AG09319 (cell line): ENCODE data around the gene BBS9.

Source experiments
- DNase-seq: peaks from one replicate; pipeline ENCODE4 v3.0.0-alpha.2; 2010; ENCODE audit warnings: low read depth; ENCODE audit errors: extremely low read depth
- CTCF ChIP-seq: IDR thresholded peaks from 2 replicates; pipeline ENCODE4 v1.5.1; 2011; ENCODE audit warnings: low read depth, mild to moderate bottlenecking, inconsistent platforms, low read length, moderate library complexity

Gene BBS9

DNA sequence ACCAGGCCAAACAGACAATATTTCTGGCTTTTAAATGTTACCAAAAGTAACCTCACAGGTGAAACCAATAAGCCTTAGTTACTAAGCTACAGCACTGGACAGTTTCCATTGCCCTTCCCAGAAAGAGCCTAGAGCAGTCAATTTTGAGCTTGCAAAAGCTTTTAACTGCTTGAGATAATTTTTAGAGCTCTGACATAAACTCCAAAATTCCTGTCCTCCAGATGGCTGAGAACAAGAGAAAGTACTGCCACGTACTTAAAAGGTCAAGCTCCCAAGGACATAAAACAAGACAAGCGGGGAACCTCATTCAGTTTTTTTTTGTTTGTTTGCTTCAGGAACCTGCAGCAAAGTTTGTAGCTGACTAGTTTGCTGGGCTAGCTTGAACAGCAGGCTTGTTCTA is 54.1 kb downstream of the BBS9 start:
- DNase-seq, result no peak
- no peak for TF ChIP-seq CTCF

DNA sequence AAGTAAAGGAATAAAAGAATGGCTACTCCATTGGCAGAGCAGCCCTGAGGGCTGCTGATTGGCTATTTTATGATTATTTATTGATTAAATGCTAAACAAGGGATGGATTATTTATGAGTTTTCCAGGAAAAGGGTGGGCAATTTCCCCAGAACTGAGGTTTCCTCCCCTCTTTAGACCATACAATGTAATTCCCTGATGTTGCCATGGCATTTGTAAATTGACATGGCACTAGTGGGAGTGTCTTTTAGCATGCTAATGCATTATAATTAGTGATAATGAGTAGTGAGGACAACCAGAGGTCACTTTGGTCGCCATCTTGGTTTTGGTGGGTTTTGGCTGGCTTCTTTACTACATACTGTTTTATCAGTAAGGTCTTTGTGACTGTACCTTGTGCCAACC is 55.5 kb downstream of the BBS9 start:
- DNase-seq, result no peak
- TF ChIP-seq CTCF, result no peak

- peak; percentile 64 for TF ChIP-seq CTCF
- no peak for DNase-seq
Measured at GRCh38 chr7:33185786-33186185, 56.4 kb downstream of the BBS9 start.

- no peak for DNase-seq
- TF ChIP-seq CTCF, result no peak
Measured at GRCh38 chr7:33186192-33186591, 56.8 kb downstream of the BBS9 start.

GRCh38 chr7:33190688-33191304 is 61.4 kb downstream of the BBS9 start:
- no peak for TF ChIP-seq CTCF
- DNase-seq, result no peak

DNA sequence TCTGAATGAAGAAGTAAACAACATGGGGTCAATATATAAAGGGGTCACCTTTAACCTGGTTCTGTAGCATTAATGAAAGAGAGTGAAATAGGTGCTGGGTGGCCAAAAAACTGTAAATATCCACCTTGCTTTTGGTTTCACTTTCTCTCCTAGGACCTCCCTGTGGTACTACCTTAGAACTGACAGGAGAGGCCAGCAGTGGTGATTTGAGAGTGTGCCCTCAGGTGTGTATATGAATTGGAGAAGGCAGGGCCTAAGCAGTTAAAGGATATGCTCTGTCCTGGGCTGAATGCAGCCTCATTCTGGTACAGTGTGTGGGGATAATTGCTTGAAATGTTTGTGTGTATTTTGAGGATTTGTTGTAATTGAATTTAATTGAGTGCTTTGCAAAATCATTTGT is 62.0 kb downstream of the BBS9 start:
- no peak for TF ChIP-seq CTCF
- DNase-seq, result no peak

- no peak for DNase-seq
- TF ChIP-seq CTCF, result no peak
Measured at GRCh38 chr7:33192695-33193291, 63.4 kb downstream of the BBS9 start.
